Lower leg skin (tissue), 4 donors: ENCODE measurements around the gene RNU7-1. TPM values are rescaled to one million over a fixed set of nuclear protein-coding genes. Genes with fewer than 3 reads are reported as not detected.

Experiments
- DNase-seq, 2 donors: peaks; one replicate each; pipeline ENCODE4 v3.0.0-alpha.2; 2019; ENCODE audit warnings: low spot score in 2 of 2
- H3K4me3 ChIP-seq: fragments of 200-600 bp; sonication (generic); 2 replicates; pipeline ENCODE4 v1.5.1; 2017; ENCODE audit warnings: mild to moderate bottlenecking, low read depth; ENCODE audit not compliant: poor library complexity, severe bottlenecking
- CTCF ChIP-seq, 3 donors: fragments of 450-650 bp; IDR thresholded peaks; one replicate each; pipeline ENCODE4 v1.5.1; 2016; ENCODE audit warnings: antibody characterized with exemption in 3 of 3, mild to moderate bottlenecking in 3 of 3, moderate library complexity in 2 of 3
- POLR2A ChIP-seq, 2 donors: fragments of 450-650 bp; IDR thresholded peaks; one replicate each; pipeline ENCODE4 v1.6.1; 2016 to 2017; ENCODE audit warnings: antibody characterized with exemption in 2 of 2, mild to moderate bottlenecking in 1 of 2, moderate library complexity in 1 of 2
- WGBS, 2 donors: methylation state at CpG; one replicate each; pipeline ENCODE4 v1.1.5; 2018; 5-methylcytosine and 5-hydroxymethylcytosine counted together
- intact Hi-C: fragments of 100-400 bp; cut with DNase I; formaldehyde crosslinking; loops from one replicate; pipeline ENCODE4 v1.15.0; 2023; ENCODE audit warnings: low total_unique reads
- total RNA-seq, 4 donors: library from RNA; depleted of rRNA; stranded (reverse); fragments of >200 nt; gene quantifications; one replicate each; pipeline ENCODE4 v1.1.0, GENCODE V29; 2016

Gene RNU7-1
- total RNA-seq: not detected

- peak within 1 kb of the TSS; percentile 64 for H3K4me3 ChIP-seq
- intact Hi-C loops: no loop called here
- no peak for TF ChIP-seq CTCF (IDR thresholded peaks at IDR 0.05)
- peak in 1 of 2 donors; percentile 68 for TF ChIP-seq POLR2A (IDR thresholded peaks at IDR 0.05)
- 0 to 1% methylated on average over 27 to 31 of the region's 31 CpGs for WGBS, 2 donors
- DNase-seq: peak in 1 of 2 donors; percentile 94
These were observed at the start of gene RNU7-1, which contains the start of gene C12orf57 for GRCh38 chr12:6943722-6944380. Gene RNU7-1, plus strand, starts transcription at chr12:6943816. Gene C12orf57, plus strand, starts transcription at chr12:6944022. Its CDS starts 100 bp downstream, at chr12:6944122.

- no peak overlapping the region for H3K4me3 ChIP-seq
- intact Hi-C loops: no loop called here
- no peak for DNase-seq
- no peak for TF ChIP-seq CTCF (IDR thresholded peaks at IDR 0.05)
- TF ChIP-seq POLR2A (IDR thresholded peaks at IDR 0.05): no peak
- 90 to 91% methylated on average over 3 of the region's 3 CpGs for WGBS, 2 donors
These were observed 49.3 kb upstream of the RNU7-1 start for GRCh38 chr12:6894321-6894720.

- no peak overlapping the region for H3K4me3 ChIP-seq
- no peak for DNase-seq
- TF ChIP-seq POLR2A (IDR thresholded peaks at IDR 0.05): no peak
- TF ChIP-seq CTCF (IDR thresholded peaks at IDR 0.05): no peak
- intact Hi-C loops: no loop called here
- 78 to 79% methylated on average over 6 of the region's 6 CpGs for WGBS, 2 donors
These were observed 46.7 kb upstream of the RNU7-1 start for GRCh38 chr12:6896846-6897435.

GRCh38 chr12:6899427-6899826 is 44.2 kb upstream of the RNU7-1 start:
- WGBS, 2 donors: 77 to 80% methylated on average over 5 of the region's 5 CpGs
- TF ChIP-seq POLR2A (IDR thresholded peaks at IDR 0.05): no peak
- no peak for TF ChIP-seq CTCF (IDR thresholded peaks at IDR 0.05)

GRCh38 chr12:6899837-6900519 is 43.6 kb upstream of the RNU7-1 start:
- no peak overlapping the region for H3K4me3 ChIP-seq
- peak in 1 of 2 donors; percentile 62 for DNase-seq
- intact Hi-C loops: no loop called here
- 54 to 57% methylated on average over 10 of the region's 10 CpGs for WGBS, 2 donors
- TF ChIP-seq POLR2A (IDR thresholded peaks at IDR 0.05) (no peak), CTCF (IDR thresholded peaks at IDR 0.05) (no peak)

More at GRCh38 chr12:6899427-6899826, 44.2 kb upstream of the RNU7-1 start:
- no peak overlapping the region for H3K4me3 ChIP-seq
- intact Hi-C loops: no loop called here
- no peak for DNase-seq
